CD14-positive monocyte (primary cell): ENCODE data around the gene MT2A. TPM values are rescaled to one million over a fixed set of nuclear protein-coding genes. Genes with fewer than 3 reads are reported as not detected.
A peak's percentile ranks its signal among the peaks of the same experiment; 100 is the strongest.

ENCODE experiments used
- DNase-seq, 3 donors: peaks; one replicate each; pipeline ENCODE4 v3.0.0-alpha.2; 2011 to 2022
- H2AFZ ChIP-seq: 2 replicates; pipeline ENCODE4 v1.6.0; 2012; ENCODE audit warnings: mild to moderate bottlenecking, low read depth, low read length, inconsistent platforms; ENCODE audit not compliant: insufficient read depth, poor library complexity, severe bottlenecking
- H3K27ac ChIP-seq, 2 donors: 1 replicate in 1 of 2; 2 replicates in 1 of 2; pipeline ENCODE4 v1.5.1; 2012 to 2013; ENCODE audit warnings: low read length in 2 of 2, control low read depth in 1 of 2, inconsistent platforms in 1 of 2, low read depth in 1 of 2, mild to moderate bottlenecking in 1 of 2
- H3K27me3 ChIP-seq, 2 donors: one replicate each; pipeline versions ENCODE4 v1.6.0 to v1.6.1; 2011 to 2013; ENCODE audit warnings: low read length in 2 of 2; ENCODE audit not compliant: control insufficient read depth in 2 of 2, insufficient read depth in 2 of 2
- H3K36me3 ChIP-seq, 2 donors: replicated peaks in 1 of 2; 1 replicate in 1 of 2; 2 replicates in 1 of 2; pipeline versions ENCODE4 v1.5.1 to v1.6.1; 2012 to 2013; ENCODE audit warnings: low read length in 2 of 2, control low read depth in 1 of 2, inconsistent platforms in 1 of 2, mild to moderate bottlenecking in 1 of 2; ENCODE audit not compliant: insufficient read depth in 2 of 2, control insufficient read depth in 1 of 2
- H3K4me1 ChIP-seq, 2 donors: 1 replicate in 1 of 2; 2 replicates in 1 of 2; pipeline versions ENCODE4 v1.5.1 to v1.6.1; 2012 to 2013; ENCODE audit warnings: low read length in 2 of 2, control low read depth in 1 of 2, inconsistent platforms in 1 of 2, mild to moderate bottlenecking in 1 of 2, moderate library complexity in 1 of 2; ENCODE audit not compliant: insufficient read depth in 2 of 2, control insufficient read depth in 1 of 2
- H3K4me2 ChIP-seq: replicated peaks from 2 replicates; pipeline ENCODE3; 2012; ENCODE audit warnings: low read length, moderate library complexity, mild to moderate bottlenecking; ENCODE audit not compliant: poor library complexity, severe bottlenecking; ENCODE audit errors: extremely low read depth
- H3K4me3 ChIP-seq, 3 experiments: fragments of 200-600 bp in 1 of 3; sonication (generic) in 1 of 3; replicated peaks in 1 of 3; 1 replicate in 2 of 3; 2 replicates in 1 of 3; pipeline ENCODE4 v1.5.1; 2011 to 2013; ENCODE audit warnings: low read length in 3 of 3, mild to moderate bottlenecking in 3 of 3, control low read depth in 2 of 3, low read depth in 2 of 3, inconsistent platforms in 1 of 3, moderate library complexity in 1 of 3
- H3K79me2 ChIP-seq: 2 replicates; pipeline ENCODE4 v1.6.0; 2012; ENCODE audit warnings: mild to moderate bottlenecking, control low read depth, inconsistent platforms, low read length, moderate library complexity; ENCODE audit not compliant: insufficient read depth
- H3K9ac ChIP-seq: 2 replicates; pipeline ENCODE4 v1.6.0; 2017; ENCODE audit warnings: low read length, mild to moderate bottlenecking; ENCODE audit not compliant: insufficient read depth, poor library complexity, severe bottlenecking
- H3K9me3 ChIP-seq, 2 donors: replicated peaks in 1 of 2; 1 replicate in 1 of 2; 2 replicates in 1 of 2; pipeline versions ENCODE4 v1.5.1 to v1.6.1; 2012 to 2013; ENCODE audit warnings: low read length in 2 of 2, control low read depth in 1 of 2; ENCODE audit not compliant: control insufficient read depth in 1 of 2, insufficient read depth in 1 of 2
- H4K20me1 ChIP-seq: 2 replicates; pipeline ENCODE4 v1.6.0; 2012; ENCODE audit warnings: mild to moderate bottlenecking, low read length, control low read depth, moderate library complexity; ENCODE audit not compliant: insufficient read depth
- H3K27ac Mint-ChIP-seq, 7 donors: one replicate each; pipeline ENCODE4 v1.8.0; 2020; ENCODE audit warnings: mild to moderate bottlenecking in 7 of 7, mixed read lengths in 7 of 7, moderate library complexity in 6 of 7, inconsistent platforms in 2 of 7
- H3K27me3 Mint-ChIP-seq, 3 donors: one replicate each; pipeline ENCODE4 v1.8.0; 2021 to 2022; ENCODE audit warnings: low read depth in 3 of 3, mild to moderate bottlenecking in 3 of 3, mixed read lengths in 3 of 3, moderate library complexity in 3 of 3, inconsistent platforms in 1 of 3
- H3K36me3 Mint-ChIP-seq, 2 donors: one replicate each; pipeline ENCODE4 v1.8.0; 2020; ENCODE audit warnings: mixed read lengths in 2 of 2, inconsistent platforms in 1 of 2, mild to moderate bottlenecking in 1 of 2
- H3K4me1 Mint-ChIP-seq: one replicate; pipeline ENCODE4 v1.8.0; 2020; ENCODE audit warnings: mild to moderate bottlenecking, mixed read lengths
- H3K4me3 Mint-ChIP-seq, 2 donors: one replicate each; pipeline ENCODE4 v1.8.0; 2020; ENCODE audit warnings: mild to moderate bottlenecking in 2 of 2, mixed read lengths in 2 of 2, moderate library complexity in 1 of 2
- H3K9me3 Mint-ChIP-seq, 7 donors: one replicate each; pipeline ENCODE4 v1.8.0; 2020 to 2022; ENCODE audit warnings: mixed read lengths in 7 of 7, mild to moderate bottlenecking in 6 of 7, moderate library complexity in 6 of 7, inconsistent platforms in 2 of 7
- WGBS: methylation state at CpG from one replicate; pipeline ENCODE4 v1.1.5; 2013; ENCODE audit warnings: missing lambda C conversion rate; ENCODE audit not compliant: insufficient coverage; 5-methylcytosine and 5-hydroxymethylcytosine counted together
- intact Hi-C, 2 donors: fragments of 100-400 bp; cut with micrococcal nuclease; formaldehyde crosslinking; loops; one replicate each; pipeline versions ENCODE4 v1.15.0 to v1.15.1; 2023
- polyA plus RNA-seq, 3 donors: library from polyadenylated mRNA; depleted of rRNA in 1 of 3; unstranded in 2 of 3; stranded (reverse) in 1 of 3; fragments of 300-500 nt in 2 of 3; fragments of >200 nt in 1 of 3; fragmentation: Illumina TruSeq in 2 of 3; gene quantifications; 1 replicate in 2 of 3; 2 replicates in 1 of 3; pipeline ENCODE4 v1.2.3, GENCODE V29; 2012 to 2021
- TF ChIP-seq, protein P1 (sequence below): fragments of 200-600 bp; IDR thresholded peaks from one replicate; pipeline ENCODE4 v1.8.0; 2022; ENCODE audit warnings: antibody characterized with exemption, mild to moderate bottlenecking

Gene MT2A
- polyA plus RNA-seq, 3 donors, result 26.8 to 228 (median 126) TPM

DNA sequence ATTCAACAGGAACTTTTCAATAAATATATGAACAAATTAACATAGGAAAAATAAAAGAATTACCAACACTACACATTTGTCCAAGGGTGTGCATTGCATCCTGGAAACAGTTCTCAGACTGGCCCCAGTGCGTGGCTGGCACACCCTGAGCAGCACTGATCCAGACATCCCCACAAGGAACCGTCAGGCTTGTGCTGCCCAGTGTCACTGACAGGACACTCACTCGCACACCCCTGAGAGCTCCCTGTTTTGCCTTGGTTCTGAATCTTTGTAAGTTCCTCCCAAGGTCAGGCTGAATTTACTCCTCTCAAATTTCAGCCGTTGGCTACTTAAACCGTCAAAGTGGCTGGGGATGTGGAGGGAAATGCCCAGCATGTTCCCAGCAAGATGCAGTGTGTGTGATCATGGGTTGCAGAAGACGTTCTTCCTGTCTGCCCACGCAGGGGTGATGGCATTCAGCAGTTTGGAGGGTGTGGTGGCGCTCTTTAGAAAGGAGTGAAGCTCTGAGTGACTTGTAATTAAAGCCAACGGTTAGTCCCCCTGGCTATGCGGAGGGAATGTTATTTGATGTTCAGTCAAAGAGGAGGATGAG lies 1.7 kb downstream of the MT2A start:
- no peaks in the 10 kb centered on the region for H3K9me3 ChIP-seq
- peak overlapping the region; percentile 87 to 94 for H3K4me3 Mint-ChIP-seq
- intact Hi-C loops, result no loop called here
- peak overlapping the region; percentile 81 to 93 for H3K27ac ChIP-seq
- no peaks in the 10 kb centered on the region for H3K79me2 ChIP-seq
- peaks cover 0 to 1% of the 10 kb centered on the region in 2 donors for H3K27me3 ChIP-seq
- peaks cover 0 to 3% (median 0%) of the 10 kb centered on the region in 7 donors for H3K9me3 Mint-ChIP-seq
- H3K27ac Mint-ChIP-seq, result peak overlapping the region; percentile 87 to 96 (median 94)
- WGBS, result 38% methylated on average over 9 of the region's 10 CpGs
- peak overlapping the region; percentile 87 to 97 (median 87) for H3K4me3 ChIP-seq
- no peaks in the 10 kb centered on the region for H3K36me3 Mint-ChIP-seq
- H3K4me2 ChIP-seq, result peak overlapping the region; percentile 87
- TF ChIP-seq, protein P1, sequence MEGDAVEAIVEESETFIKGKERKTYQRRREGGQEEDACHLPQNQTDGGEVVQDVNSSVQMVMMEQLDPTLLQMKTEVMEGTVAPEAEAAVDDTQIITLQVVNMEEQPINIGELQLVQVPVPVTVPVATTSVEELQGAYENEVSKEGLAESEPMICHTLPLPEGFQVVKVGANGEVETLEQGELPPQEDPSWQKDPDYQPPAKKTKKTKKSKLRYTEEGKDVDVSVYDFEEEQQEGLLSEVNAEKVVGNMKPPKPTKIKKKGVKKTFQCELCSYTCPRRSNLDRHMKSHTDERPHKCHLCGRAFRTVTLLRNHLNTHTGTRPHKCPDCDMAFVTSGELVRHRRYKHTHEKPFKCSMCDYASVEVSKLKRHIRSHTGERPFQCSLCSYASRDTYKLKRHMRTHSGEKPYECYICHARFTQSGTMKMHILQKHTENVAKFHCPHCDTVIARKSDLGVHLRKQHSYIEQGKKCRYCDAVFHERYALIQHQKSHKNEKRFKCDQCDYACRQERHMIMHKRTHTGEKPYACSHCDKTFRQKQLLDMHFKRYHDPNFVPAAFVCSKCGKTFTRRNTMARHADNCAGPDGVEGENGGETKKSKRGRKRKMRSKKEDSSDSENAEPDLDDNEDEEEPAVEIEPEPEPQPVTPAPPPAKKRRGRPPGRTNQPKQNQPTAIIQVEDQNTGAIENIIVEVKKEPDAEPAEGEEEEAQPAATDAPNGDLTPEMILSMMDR, result no peak
- peak in 2 of 3 donors; percentile 65 to 74 for DNase-seq
- H3K4me1 Mint-ChIP-seq, result peaks cover 43% of the 10 kb centered on the region
- peak overlapping the region; percentile 61 for H2AFZ ChIP-seq
- H3K4me1 ChIP-seq, result peaks cover 34 to 41% of the 10 kb centered on the region in 2 donors
- H3K9ac ChIP-seq, result peak overlapping the region; percentile 65
- H3K36me3 ChIP-seq, result no peaks in the 10 kb centered on the region
- H4K20me1 ChIP-seq, result no peaks in the 10 kb centered on the region
- peaks cover 4 to 7% (median 5%) of the 10 kb centered on the region in 3 donors for H3K27me3 Mint-ChIP-seq

DNA sequence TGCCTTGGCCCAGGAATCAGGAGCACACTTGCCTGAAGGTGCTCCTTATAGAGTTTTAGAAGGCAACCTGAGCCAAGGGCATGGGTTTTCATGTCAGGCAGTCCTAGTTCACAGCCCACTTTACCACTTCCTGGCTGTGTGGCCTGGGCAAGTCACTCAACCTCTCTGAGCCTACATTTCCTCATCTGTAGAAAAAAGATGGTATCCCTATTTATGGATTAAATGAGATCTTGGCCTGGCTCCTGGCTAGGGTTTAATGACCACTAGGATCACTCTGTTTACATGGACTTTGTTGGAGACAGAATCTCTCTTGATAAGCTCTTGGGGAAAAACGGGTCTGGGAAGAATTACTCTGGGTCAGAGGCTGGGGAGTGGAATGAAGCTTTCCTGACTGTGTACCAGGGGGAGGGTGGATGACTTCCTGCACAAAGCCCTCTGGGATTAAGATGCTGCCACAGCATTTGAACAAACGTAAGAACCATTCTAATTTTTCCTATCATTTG lies 2.3 kb downstream of the MT2A start:
- Histone ChIP-seq H2AFZ (peak overlapping the region; percentile 61), H3K36me3 (no peaks in the 10 kb centered on the region), H3K27me3 (peaks cover 0 to 3% of the 10 kb centered on the region in 2 donors), H3K9ac (no peak overlapping the region), H3K27ac (peak overlapping the region; percentile 81 to 93), H3K4me2 (peak overlapping the region; percentile 87), H3K4me1 (peaks cover 34 to 41% of the 10 kb centered on the region in 2 donors), H3K4me3 (peak overlapping the region in 1 of 3 experiments; percentile 97), H3K79me2 (no peaks in the 10 kb centered on the region), H4K20me1 (no peaks in the 10 kb centered on the region), H3K9me3 (no peaks in the 10 kb centered on the region)
- intact Hi-C loops, result no loop called here
- peak in 1 of 3 donors; percentile 12 for DNase-seq
- peaks cover 0 to 3% (median 0%) of the 10 kb centered on the region in 7 donors for H3K9me3 Mint-ChIP-seq
- H3K4me1 Mint-ChIP-seq, result peaks cover 43% of the 10 kb centered on the region
- WGBS, result 94% methylated on average over 2 of the region's 2 CpGs
- H3K4me3 Mint-ChIP-seq, result peak overlapping the region in 1 of 2 donors; percentile 87
- H3K27ac Mint-ChIP-seq, result peak overlapping the region; percentile 87 to 96 (median 94)
- no peaks in the 10 kb centered on the region for H3K36me3 Mint-ChIP-seq
- peaks cover 5 to 7% (median 5%) of the 10 kb centered on the region in 3 donors for H3K27me3 Mint-ChIP-seq
- TF ChIP-seq, protein P1, result no peak
